GM12873 (cell line): Measurements from ENCODE around the gene DYRK1A.

ENCODE experiments used
- CTCF ChIP-seq: IDR thresholded peaks from 2 replicates; pipeline ENCODE4 v1.5.1; 2012; ENCODE audit warnings: low read depth, mild to moderate bottlenecking, moderate library complexity, low read length, control low read depth; ENCODE audit not compliant: insufficient read depth; ENCODE audit errors: missing control alignments

Gene DYRK1A

DNA sequence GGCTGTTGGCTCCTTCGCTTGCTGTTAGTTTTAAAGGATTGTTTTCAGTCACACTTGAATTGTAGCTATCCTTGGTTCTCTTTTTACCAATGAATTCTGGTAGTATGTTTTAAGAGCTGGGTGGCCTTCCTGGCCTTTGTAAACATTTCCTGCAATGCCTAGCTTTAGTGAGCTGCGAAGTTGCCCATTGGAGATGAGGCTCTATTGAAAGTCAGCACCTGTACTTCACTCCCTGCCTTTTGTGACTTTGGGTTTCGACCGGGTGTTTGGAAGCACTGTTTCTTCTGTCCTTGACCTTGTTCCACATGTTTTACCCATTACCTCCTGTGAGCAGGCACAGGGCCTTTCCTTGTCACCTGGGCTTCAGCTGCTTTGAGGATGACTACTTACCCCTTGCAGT is 64.7 kb downstream of the DYRK1A start:
- no peak for TF ChIP-seq CTCF

DNA sequence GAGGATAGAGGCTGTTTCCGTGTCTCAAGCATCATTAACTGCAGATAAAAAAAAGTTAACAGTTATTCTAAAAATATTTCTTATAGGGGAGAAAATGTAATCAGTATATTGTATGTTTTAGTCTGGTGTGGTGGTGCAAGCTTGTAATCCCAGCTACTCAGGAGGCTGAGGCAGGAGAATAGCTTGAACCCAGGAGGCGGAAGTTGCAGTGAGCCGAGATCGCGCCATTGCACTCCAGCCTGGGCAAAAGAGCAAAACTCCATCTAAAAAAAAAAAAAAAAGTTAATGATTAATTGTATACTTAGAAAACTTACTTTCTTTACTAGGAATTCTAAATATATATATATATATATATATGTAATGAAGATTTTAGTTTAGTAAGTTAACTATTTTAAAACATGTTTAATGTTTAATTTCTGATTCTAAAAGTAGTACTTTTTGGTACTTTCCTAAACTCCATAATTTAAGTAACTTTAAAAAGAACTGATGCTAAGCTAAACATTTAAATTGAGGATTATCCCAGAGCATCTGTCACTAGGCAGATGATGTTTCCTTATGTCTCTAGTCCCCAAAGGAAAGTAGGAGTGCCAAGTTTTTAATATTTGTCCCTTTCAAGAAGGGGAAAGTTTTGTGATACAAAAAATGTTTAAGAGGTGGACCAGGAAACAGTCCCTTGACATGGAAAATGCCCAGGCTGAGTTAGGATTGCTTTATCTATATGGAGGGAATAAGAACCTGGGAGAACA is 66.3 kb downstream of the DYRK1A start:
- no peak for TF ChIP-seq CTCF

DNA sequence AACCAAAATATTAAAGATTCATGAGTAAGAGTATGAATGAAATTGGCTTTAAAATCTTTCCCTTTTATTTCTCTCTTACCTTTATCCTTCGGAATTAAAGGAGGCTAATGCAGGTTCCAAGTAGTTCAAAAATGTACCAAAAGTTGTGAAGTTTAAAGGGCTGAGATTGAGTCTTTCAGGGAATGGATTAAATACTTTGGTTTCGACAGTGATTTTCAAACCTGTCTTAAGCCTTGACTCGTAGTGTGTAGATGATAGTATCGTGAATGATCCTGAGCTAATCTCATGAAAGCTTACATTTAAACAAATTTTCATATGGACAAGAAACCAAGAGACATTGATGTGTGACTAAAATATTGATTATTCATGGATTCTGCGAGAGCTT is 66.9 kb downstream of the DYRK1A start:
- no peak for TF ChIP-seq CTCF

DNA sequence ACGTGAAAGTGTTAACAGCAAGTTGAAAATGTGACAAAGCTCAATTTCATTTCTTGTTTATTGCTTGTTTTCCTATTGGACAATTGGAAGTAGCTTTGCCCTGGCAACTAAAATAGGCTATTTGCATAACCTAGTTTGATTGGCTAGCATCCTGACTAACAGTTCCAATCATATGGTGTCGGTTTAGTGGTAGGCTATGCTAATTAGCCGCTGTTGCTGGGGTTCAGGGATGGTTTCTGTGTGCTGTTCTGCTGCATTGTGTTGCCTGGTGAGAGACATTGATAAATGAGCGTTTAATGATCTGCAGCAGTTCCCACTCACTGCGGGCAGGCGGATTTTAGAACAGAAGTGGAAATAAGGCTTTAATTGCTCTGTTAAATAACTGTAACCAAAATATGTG is 68.5 kb downstream of the DYRK1A start:
- no peak for TF ChIP-seq CTCF

GRCh38 chr21:37435711-37436110 is 69.1 kb downstream of the DYRK1A start:
- TF ChIP-seq CTCF, result no peak

- TF ChIP-seq CTCF, result no peak
These were observed 69.6 kb downstream of the DYRK1A start for GRCh38 chr21:37436174-37436573.

DNA sequence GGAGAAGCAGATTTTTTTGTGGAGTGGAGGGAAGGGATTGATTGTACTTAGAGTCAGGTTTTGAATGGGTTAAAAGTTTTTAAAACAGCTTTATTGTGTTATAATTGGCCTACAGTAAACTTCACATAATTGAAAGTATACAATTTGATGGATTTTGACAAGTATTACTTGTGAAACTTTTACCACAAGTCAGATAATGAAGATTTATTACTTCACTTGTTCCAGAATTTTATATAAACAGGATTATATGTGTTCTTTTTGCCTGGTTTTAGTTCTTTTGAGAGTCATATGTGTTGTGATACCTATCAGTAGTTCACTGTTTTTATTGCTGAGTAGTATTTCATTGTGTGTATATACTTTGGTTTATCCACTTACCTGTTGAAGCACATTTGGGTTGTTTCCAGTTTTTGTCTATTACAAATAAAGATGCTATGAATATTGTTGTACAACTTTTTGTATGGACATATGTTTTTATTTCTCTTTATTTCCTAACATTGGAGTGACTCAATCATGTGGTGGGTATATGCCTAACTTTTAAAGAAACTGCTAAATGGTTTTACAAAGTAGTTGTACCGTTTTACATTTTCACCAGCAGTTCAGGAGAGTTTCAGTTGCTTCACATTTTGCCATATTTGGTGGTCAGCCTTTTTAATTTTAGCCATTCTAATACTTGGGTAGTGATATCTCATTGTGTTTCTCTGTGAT is 71.0 kb downstream of the DYRK1A start:
- TF ChIP-seq CTCF, result no peak
